ENCODE data around the gene OR10G8. TPM values are rescaled to one million over a fixed set of nuclear protein-coding genes. Genes with fewer than 3 reads are reported as not detected.

The OR10G8 gene
- total RNA-seq, 1 donor from 2014 or later: not detected

GRCh38 chr11:124036666-124037065, 10.1 kb downstream of the OR10G8 start:
- no peaks in the 10 kb centered on the region for H3K27me3 ChIP-seq
- H3K27ac ChIP-seq: no peak overlapping the region
- no peak for TF ChIP-seq CTCF (IDR thresholded peaks at IDR 0.05)
- intact Hi-C loops (cut with DNase I): no loop called here
- H3K4me3 ChIP-seq: no peak overlapping the region
- no peak for DNase-seq (ENCODE audit: low spot score in 2 of 2)
- no peaks in the 10 kb centered on the region for H3K9me3 ChIP-seq
- H3K4me1 ChIP-seq: no peaks in the 10 kb centered on the region
- no peaks in the 10 kb centered on the region for H3K36me3 ChIP-seq

DNA sequence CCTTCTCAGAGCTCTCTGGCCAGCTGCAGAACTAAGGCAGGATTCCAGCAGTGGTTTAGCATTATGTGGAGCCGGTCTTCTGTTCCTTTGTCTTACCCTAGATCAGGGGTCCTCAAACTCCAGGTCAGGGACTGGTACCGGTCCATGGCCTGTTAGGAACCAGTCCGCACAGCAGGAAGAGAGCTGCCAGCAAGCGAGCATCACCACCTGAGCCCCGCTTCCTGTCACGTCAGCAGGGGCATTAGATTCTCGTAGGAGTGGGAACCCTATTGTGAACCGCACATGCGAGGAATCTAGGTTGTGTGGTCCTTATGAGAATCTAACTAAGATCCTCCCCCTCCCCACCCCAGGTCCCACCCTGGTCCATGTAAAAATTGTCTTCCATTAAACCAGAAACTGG, 13.0 kb downstream of the OR10G8 start:
- Histone ChIP-seq H3K27ac (no peak overlapping the region), H3K4me3 (no peak overlapping the region), H3K36me3 (no peaks in the 10 kb centered on the region), H3K27me3 (no peaks in the 10 kb centered on the region), H3K4me1 (no peaks in the 10 kb centered on the region), H3K9me3 (no peaks in the 10 kb centered on the region)
- DNase-seq (ENCODE audit: low spot score in 2 of 2): no peak
- intact Hi-C loops (cut with DNase I): no loop called here
- TF ChIP-seq CTCF (IDR thresholded peaks at IDR 0.05): no peak

GRCh38 chr11:124041254-124041653, 14.7 kb downstream of the OR10G8 start, which contains the start of gene OR10G7:
Gene OR10G7 (minus strand): TSS chr11:124041325. CDS start chr11:124039001, 2,324 bp downstream.
- Histone ChIP-seq H3K36me3 (no peaks in the 10 kb centered on the region), H3K4me1 (no peaks in the 10 kb centered on the region), H3K27ac (no peak within 1 kb of the TSS), H3K4me3 (no peak within 1 kb of the TSS), H3K9me3 (no peaks in the 10 kb centered on the region), H3K27me3 (no peaks in the 10 kb centered on the region)
- intact Hi-C loops (cut with DNase I): no loop called here
- no peak for TF ChIP-seq CTCF (IDR thresholded peaks at IDR 0.05)
- no peak for DNase-seq (ENCODE audit: low spot score in 2 of 2)

- Histone ChIP-seq H3K4me3 (no peak overlapping the region), H3K36me3 (no peaks in the 10 kb centered on the region), H3K27me3 (no peaks in the 10 kb centered on the region), H3K9me3 (no peaks in the 10 kb centered on the region), H3K27ac (no peak overlapping the region), H3K4me1 (no peaks in the 10 kb centered on the region)
- intact Hi-C loops (cut with DNase I): no loop called here
- no peak for DNase-seq (ENCODE audit: low spot score in 2 of 2)
- no peak for TF ChIP-seq CTCF (IDR thresholded peaks at IDR 0.05)
Measured at GRCh38 chr11:124043420-124043819, 16.8 kb downstream of the OR10G8 start.

GRCh38 chr11:124050748-124051147, 24.1 kb downstream of the OR10G8 start:
- H3K27ac ChIP-seq: no peak overlapping the region
- no peak for DNase-seq (ENCODE audit: low spot score in 2 of 2)
- TF ChIP-seq CTCF (IDR thresholded peaks at IDR 0.05): no peak
- no peaks in the 10 kb centered on the region for H3K36me3 ChIP-seq
- no peaks in the 10 kb centered on the region for H3K9me3 ChIP-seq
- intact Hi-C loops (cut with DNase I): no loop called here
- H3K4me3 ChIP-seq: no peak overlapping the region
- no peaks in the 10 kb centered on the region for H3K27me3 ChIP-seq
- no peaks in the 10 kb centered on the region for H3K4me1 ChIP-seq

DNA sequence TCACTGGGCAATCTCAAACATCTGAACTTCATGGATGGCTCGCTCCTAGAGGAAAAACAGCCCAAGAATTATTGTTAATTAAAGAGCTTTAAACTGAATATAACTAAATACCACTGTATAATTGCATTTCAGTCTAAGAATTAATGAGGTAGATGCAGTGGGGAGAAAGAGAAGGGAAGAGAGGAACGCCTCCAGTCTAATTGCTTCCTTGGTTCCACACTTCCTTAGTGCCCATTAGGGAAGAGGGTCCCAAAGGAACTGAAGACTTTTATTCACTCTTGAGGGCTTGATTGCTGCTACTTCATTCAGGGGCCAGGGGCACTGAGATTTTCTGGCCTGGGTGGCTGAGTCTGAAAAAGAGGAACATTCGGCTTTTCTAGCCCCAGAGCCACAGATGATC, 26.4 kb downstream of the OR10G8 start:
- no peaks in the 10 kb centered on the region for H3K9me3 ChIP-seq

More for the DNA sequence above, 26.4 kb downstream of the OR10G8 start:
- intact Hi-C loops (cut with DNase I): no loop called here
- DNase-seq (ENCODE audit: low spot score in 2 of 2): no peak
- Histone ChIP-seq H3K27me3 (no peaks in the 10 kb centered on the region), H3K4me1 (no peaks in the 10 kb centered on the region), H3K4me3 (no peak overlapping the region), H3K36me3 (no peaks in the 10 kb centered on the region), H3K27ac (no peak overlapping the region)
- TF ChIP-seq CTCF (IDR thresholded peaks at IDR 0.05): no peak
